ENCODE data around the gene TFAP2E.
A peak's percentile ranks its signal among the peaks of the same experiment; 100 is the strongest.

TFAP2E gene

GRCh38 chr1:35573198-35574124 is at the start of gene TFAP2E:
TFAP2E (plus strand) TSS chr1:35573314; CDS start chr1:35573578, 264 bp downstream.
- peak; percentile 49 for DNase-seq

DNA sequence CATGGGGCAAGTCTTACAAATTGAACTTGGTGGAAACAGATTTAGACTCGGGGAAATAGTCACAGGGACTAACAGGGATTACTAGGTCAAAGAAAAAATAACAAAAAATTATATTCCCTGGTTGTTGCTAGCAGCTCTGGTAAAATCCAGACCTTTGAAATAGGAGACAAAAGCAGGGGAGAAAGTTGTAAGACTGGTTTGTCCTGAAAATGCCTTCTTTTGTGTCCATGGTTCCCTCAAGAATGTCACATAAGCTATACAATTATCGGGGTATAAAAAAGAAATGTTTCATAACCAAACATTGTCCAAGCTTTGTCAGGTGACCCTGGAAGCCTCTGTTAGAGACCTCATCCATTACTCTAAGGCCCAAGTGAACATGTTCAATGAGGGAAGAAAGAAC is 49.0 kb upstream of the TFAP2E start:
- no peak for DNase-seq

- DNase-seq: no peak
Measured at GRCh38 chr1:35530168-35530567, 42.9 kb upstream of the TFAP2E start.

GRCh38 chr1:35530946-35531345 is 42.2 kb upstream of the TFAP2E start:
- no peak for DNase-seq

- DNase-seq: no peak
Measured at GRCh38 chr1:35531368-35531767, 41.7 kb upstream of the TFAP2E start.

- DNase-seq: no peak
Measured at GRCh38 chr1:35532497-35533223, 40.5 kb upstream of the TFAP2E start.

- DNase-seq: no peak
Measured at GRCh38 chr1:35533586-35533985, 39.5 kb upstream of the TFAP2E start.

GRCh38 chr1:35535243-35535642 is 37.9 kb upstream of the TFAP2E start:
- no peak for DNase-seq

DNA sequence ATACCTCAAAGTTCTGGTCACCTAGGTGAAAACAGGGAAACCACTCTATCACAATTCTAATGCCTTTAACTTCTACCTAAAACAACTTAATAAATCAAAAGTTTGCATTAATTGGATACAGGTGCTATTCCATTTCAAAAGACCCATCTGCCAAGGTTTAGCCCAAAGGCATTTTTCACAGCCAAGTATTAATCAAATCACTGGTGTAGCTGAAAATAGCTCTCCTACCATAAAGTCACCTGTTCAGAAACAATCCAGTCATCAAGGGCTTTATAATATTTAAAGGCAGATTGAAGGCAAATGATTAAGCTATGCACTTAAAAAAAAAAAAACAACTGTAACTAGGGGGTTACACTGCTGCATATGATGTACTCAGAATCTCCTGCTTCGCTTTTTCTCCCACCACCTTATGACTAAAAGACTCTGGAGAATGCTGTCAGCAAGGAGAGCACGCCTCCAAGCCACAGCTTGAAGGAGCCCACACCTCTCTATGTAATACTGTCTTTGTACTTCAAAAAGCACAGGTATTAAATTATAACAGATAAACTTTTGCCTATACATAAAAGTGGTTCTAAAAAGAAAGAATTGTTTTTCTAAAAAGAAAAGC is 36.5 kb upstream of the TFAP2E start:
- no peak for DNase-seq

- DNase-seq: no peak
Measured at GRCh38 chr1:35537806-35538205, 35.3 kb upstream of the TFAP2E start.

DNA sequence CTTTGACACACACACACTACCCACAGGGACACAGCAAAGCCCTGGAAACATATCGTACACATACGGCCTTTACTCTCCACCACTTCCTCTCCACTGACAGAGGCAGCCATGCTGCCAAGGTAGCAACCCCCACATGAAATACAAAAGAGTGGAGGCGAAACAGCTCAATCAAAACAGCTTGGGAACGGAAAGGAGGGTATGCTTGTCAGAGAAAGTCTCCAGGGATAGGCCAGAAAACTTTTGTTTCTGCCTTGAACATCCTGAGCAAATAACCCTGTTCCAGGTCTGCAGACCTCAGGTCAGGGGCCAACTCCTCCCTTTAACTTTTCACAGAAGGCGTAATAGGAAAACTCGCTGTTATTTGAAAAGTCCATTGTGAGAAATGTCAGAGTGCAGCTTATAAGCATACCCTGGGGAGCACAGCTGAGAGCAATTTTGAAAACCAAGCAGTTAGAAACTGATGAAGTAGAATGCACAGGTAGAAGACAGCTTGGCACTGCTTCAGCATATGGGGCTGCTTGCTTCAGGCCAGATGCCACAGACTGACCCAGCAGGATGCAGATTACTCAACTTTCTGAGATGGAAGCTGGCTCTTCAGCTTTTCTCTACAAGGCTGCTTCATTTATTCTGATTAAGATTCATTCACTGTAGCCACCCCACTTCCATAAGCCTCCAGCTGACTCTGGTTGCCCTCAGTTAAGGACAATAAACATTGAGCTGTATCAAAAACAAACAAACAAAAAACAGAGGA is 33.9 kb upstream of the TFAP2E start:
- no peak for DNase-seq

DNA sequence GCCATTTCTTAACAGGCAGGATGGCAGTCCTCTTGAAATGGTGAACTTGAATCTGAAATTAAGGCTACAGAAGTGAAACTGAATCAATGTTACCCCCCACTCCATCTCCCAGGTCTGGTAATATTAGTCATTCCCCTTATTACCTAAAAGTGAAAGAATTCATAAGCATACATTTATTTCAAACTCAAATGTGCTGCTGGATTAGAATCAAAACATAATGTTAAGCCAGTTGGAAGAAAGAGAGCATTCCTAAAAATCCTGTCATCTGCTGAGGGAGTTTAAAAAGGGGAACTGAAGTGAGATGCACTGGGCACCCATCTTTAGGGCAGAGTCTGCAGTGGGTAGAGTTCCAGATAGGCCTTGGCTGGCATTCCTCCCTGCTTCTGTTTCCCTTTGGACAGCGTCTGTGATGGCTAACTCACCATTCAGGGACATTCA is 33.3 kb upstream of the TFAP2E start:
- peak; percentile 63 for DNase-seq

DNA sequence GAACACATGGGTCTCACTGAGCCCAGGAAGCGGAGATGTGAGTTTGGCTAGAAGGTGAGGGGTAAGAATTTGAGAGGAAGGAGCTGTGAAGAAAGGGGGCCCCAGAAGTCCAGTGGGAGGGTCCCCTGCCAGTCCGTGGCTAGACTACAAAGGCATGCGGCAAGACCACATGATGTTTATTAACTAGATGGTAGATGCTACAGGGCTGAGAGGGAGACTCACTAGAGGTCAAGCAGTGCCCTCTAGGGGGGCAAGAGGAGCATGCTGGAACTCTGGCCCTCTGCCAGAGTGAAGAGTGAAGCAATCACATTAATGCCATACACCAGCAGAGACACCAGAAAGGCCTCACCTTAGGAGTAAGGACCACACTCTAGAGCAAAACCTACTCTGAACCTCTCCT is 28.1 kb upstream of the TFAP2E start:
- DNase-seq: peak; percentile 52

DNA sequence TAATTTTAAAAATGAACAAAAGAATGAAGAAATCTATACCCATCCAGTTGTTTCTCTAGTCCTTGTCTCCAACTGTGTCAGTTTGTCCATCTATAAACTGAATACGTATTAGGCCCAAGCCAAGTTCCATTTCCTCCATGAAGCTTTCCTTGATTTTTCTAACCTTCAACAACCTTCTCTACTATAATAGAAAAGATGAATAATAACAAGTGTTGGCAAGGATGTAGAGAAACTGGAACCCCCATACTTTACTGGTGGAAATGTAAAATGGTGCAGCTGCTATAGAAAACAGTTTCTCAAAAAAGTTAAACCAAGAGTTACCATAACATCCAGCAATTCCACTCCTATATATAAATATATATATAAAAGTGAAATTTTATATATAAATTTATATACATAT is 26.5 kb upstream of the TFAP2E start:
- no peak for DNase-seq

GRCh38 chr1:35553851-35554250 is 19.3 kb upstream of the TFAP2E start:
- DNase-seq: no peak

DNA sequence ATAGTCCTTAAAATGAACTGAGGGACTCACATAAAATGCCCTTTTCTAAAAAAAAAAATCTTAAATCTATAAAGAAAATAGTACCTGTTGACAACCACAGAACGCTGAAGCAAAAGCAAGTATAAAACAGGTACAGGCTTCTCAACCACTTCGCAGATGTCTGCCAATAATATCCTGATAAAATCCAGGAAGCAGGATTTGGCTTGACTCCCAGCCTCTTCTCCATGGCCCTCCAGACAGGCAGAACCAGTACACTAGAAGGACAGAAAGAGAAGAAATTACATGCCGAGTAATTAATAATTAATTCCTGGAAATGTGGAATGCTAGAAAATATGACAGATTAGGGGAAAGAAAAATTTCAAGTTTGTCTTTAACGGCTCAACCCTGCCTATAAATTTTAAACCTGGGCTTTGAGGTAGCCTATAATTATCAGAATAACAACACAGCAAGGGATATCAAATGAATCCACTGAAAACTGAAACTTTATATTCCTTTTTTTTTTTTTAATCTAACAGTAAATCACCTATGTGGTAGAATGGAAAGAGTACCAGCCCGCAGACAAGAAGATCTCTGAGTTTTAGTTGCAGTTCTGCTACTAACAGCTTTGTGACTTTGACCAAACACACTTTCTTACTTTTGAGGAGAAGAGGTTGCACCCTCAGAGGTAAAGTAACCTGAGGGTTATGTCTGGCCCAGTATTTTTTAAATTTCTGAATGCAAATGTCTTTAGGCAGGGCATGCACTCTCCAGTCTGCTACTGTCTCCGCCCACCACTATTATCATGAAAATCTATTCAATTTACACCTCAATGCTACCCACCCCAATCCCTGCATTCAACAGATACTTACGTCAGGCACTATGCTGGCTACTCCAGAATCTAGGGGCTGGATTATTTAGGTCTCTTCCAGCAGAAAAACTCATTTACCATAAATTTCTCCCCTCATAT is 18.6 kb upstream of the TFAP2E start:
- no peak for DNase-seq

- no peak for DNase-seq
Measured at GRCh38 chr1:35555212-35555584, 17.9 kb upstream of the TFAP2E start.

- DNase-seq: no peak
Measured at GRCh38 chr1:35555601-35556477, 17.3 kb upstream of the TFAP2E start.

DNA sequence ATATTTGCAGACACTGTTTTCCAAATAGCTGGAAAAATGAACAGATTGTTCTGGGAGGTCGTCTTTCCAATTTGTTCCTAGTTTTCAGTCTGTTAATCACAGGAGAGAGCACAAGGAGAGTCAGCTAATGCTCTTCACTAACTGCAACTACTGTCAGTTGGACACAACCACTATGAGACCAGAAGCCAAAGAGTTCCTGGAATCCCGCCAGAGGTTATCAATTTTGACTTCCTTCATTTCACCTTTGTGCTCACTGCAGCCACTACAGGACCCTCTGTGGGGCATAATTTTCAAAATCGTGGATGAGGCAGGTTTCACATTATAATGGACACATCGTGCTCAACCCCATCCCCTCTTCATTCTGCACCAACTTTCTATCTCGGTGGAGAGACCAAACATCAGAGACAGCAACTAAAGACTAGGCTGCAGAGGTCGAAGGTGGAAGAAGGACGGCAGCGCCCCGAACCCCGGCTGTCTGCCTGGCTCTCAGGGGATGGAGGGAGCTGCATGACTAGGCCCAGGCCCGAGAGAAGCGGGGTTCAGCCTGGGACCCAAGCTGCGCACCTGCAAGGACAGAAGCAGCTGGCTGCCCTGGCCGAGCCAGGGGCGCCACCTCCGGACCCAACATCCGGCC is 16.5 kb upstream of the TFAP2E start:
- no peak for DNase-seq

- DNase-seq: peak; percentile 80
Measured at GRCh38 chr1:35557118-35557610, 15.9 kb upstream of the TFAP2E start, which contains the start of gene KIAA0319L. KIAA0319L (minus strand) TSS chr1:35557403; CDS start chr1:35554491, 2,912 bp downstream.

Data from inflammatory macrophage treated with lipopolysaccharide for 4 hours (primary cell).